GM20431 (cell line): ENCODE measurements around the gene DMD.

Experiments
- in situ Hi-C: fragments of 300-500 bp; cut with MseI, MboI; formaldehyde crosslinking; loops from one replicate; pipeline ENCODE4 v1.15.0; 2020; ENCODE audit warnings: low sequenced_read_pairs; ENCODE audit not compliant: unreplicated experiment

DMD gene

DNA sequence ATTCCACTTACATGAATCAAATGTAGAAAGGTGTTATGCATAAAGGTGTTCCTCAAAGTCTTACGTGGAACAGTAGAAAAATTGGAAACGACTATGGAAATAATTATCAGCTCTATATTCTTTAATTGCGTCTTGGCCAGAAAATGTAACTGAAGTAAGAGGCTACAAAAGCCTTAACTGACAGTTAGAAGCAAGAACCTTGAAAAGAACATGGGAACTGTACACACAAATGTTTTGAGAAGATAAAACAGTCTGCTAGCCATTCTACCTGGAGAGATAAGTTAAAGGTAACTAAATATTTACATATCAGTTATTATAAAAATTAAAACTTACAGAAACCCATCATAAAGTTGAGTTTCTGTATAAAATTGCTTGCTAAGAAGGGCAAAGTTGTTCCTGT, 1967.5 kb downstream of the DMD start:
- in situ Hi-C loops, result no loop called here

DNA sequence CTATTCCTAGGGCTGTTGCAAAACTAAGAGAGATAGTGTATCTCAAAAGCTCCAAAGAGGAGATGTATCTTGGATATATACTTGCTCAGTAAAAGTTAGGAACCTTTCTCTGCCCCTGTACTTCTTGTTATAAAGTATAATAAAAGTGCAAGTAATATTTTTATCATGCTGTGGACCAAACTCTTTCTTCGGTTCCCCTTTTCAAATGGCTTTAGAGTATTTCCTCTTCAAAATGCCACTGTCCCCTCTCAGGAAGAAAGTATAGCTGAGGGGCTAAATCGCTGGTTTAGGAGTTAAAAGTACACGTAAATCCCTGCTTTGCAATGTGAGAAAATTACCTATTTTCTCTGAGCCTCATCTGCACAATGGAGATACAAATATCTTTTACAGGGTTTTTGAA, 1970.4 kb downstream of the DMD start:
- in situ Hi-C loops, result no loop called here

DNA sequence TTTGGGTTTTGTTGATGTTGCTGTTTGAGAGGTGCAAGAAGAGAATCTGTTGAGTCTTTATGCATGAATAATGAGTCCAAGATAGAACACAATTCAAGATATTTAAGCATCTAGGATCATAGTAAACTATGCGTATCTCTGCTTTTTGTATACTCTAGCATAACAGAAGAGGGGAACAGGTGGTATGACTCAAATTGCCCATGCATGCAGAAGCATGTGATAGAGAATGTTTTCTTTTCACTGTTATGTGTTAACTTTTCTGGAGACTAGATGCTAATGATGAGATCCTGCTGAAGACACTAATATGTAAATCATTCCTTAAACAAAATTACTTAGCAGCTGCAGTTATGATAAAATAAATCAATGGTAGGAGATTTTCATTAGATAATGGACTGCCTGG, 1974.2 kb downstream of the DMD start:
- in situ Hi-C loops, result no loop called here

DNA sequence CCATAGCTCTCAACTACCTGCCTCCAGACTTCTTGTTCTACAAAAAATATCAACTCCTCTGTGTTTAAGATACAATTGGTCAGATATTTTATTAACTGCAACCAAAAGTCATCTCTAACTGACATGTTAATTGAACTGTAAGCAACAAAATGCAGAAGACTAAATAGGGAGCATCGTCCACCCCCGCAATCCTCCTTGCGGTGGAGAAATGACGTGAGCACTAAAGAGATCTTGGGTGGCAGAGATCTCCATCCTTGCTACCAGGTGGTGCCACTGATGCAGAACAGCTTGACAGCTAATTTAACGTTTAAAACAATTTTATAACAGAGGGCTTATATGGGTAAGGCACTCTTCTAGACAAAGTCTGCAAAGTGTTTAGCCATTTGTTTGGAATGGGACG, 1975.1 kb downstream of the DMD start:
- in situ Hi-C loops, result no loop called here

DNA sequence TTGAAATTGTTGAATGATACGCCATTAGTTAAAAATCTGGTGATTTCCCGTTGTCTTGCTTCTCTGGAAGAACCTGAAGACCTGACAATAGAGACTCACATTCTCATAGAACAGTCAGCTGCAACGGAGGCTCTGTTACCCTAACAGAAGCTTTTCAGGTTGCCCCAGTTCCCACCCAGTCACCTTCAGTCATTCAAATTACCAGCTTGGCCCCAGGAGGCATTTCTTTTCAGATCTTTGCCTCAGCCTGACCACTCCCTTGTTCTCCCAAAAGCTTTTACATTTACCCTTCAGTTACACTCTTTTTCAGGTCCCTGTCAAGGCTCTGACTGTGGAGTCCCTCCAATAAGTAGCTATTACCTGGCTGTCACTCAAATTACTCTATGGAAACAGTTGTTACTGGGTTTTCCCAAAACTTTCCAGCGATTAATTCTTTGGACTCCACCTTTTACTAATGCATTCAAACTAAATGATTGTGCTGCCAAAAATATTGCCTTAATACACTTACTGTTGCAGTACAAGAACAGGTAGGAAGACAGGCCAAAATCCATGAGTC, 1977.3 kb downstream of the DMD start:
- in situ Hi-C loops, result no loop called here

DNA sequence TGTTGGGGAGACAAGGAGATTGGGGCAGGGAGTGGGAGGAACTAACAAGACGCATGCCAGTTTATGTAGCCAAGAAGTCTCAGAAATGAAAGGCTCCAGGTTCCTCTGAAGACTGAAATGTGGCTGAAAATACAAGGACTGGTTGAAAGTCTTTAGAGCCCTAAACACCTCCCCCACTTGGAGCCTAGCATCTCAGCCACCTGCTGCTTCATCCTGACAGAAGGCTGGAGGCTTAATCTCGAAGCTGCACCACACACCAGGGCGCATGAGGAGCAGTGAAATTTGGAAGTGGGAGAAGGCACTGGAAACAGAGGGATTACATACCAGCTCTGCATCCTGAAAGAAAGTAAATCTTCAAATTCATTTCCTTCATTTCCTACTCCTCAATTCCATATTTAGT, 1978.8 kb downstream of the DMD start:
- in situ Hi-C loops, result no loop called here

DNA sequence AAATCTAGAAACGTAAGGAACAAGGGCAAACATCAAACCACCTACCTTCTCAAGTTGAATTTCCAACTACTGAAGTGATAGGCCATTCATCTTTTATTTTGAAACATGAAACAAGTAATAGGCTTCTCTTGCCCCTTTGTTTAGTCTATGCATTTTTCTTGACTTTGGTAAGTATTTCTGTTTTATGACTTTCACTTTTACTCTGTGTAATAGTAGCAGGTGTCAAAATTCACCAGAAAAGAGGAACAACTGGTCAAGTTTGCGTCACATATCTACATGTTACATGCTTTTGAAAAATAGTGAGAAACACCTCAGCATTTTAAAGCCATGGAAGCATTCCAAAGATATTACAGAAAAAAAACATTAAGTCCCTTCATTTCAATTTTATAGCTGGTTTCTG, 1982.4 kb downstream of the DMD start:
- in situ Hi-C loops, result no loop called here

DNA sequence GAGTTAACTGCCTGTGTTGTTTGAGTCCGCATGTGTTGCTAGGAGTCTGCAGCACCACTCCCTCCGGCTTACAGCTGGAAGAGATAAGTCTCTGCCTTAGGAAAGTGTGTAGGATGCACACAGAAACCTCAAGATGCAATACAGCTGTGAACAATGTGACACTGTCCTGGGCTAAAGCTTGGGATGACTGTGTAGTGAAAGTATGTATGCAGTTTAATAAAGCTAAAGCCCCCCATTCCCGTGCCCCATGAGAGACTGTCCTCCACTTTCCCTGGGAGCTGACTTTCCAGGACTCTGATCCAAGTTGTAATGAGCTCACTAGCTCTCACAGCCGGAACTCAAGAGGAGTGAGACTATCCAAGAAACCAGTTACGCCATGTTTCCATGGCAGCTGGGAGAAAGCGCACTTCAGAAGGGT, 1982.9 kb downstream of the DMD start:
- in situ Hi-C loops, result no loop called here

DNA sequence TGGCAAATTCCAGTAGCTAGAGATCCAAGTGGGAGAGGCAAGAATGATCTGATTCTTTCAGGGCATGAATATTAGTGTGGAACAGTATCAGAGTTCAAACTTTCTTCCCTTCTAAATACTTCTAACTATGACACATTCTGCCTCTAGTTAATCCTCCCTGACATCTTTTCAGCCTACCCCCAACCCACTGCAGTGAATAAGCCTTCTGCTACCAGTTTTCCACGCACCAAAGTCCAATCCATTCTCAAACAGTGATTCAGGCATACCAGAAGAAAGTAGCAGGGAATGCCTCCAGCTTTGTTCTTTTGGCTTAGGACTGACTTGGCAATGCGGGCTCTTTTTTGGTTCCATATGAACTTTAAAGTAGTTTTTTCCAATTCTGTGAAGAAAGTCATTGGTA, 1984.1 kb downstream of the DMD start:
- in situ Hi-C loops, result no loop called here

DNA sequence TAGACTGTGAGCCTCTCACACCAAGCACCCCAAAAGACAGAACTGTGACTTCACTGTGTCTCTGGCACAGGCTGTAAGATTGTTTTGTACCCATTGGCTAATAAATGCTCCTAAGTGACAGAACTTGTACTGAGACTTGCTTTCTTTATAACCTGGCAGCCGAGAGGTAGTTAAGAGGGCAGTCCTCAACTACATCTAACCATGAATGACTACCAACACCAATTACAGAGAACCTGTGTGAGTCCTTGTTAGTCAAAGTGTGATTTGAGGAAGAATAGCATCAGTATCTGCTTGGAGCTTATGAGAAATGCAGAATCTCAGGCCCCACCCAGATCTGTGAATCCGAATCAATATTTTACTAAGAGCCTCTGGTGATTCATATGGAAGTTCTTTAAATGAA, 1985.5 kb downstream of the DMD start:
- in situ Hi-C loops, result no loop called here

DNA sequence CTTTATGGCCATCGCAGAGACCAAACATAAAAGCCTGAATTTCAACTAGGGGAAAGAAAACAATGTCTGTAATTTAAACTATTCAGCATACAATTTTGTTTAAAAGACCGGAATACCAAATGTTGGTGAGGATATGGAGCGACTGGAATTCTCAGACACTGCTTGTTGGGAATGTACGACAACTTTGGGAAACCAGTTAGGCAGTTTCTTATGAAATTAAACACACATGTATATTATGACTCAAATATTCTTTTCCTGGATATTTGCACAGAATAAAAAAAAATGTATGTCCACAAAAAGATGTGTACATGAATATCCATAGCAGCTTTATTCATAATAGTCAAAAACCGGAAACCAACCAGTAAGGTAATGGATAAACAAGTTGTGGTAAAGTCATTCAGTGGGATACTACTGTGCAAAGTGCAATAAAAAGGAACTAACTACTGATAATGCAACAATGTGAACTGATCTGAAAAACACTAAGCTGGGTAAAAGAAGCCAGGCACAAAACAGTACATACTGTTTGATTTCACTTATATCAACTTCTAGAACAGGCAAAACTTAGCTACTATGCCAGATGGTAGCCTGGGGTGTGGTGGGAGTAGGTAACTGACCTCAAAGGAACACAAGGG, 1986.9 kb downstream of the DMD start:
- in situ Hi-C loops, result no loop called here

DNA sequence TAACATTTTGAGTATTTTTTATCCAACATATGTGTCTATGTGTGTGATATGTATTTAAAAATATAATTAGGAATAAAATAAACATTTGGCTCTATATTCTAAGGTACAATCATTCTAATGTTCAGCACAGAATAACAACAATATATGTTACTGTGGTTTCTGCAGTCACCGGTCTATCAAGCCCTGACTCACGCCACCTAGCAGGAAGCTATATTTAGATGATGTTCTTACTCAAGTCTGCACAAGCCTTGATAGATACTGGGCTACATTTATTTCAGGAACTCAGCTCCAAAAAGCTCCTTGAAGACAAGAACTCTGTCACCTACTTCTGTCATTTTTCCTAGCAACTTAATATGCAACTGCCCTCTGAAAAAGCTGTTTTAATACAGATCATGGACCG, 1987.5 kb downstream of the DMD start:
- in situ Hi-C loops, result no loop called here

DNA sequence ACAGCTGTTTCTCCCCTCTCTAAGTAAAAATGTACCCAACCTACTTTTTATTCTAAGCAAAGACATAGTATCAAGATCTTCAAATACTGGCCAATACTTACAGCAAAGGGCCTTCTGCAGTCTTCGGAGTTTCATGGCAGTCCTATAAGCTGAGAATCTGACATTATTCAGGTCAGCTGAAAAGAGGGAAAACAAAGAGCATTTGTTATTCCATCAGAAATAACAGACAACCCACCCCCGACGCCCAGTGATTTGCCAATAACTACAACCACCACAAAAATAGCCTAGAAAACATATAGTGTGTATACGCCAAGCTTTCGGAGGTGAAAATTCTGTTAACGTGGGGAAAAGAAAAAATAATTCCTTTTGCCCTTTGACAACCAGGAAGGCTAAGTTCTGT, 1988.4 kb downstream of the DMD start:
- in situ Hi-C loops, result no loop called here

DNA sequence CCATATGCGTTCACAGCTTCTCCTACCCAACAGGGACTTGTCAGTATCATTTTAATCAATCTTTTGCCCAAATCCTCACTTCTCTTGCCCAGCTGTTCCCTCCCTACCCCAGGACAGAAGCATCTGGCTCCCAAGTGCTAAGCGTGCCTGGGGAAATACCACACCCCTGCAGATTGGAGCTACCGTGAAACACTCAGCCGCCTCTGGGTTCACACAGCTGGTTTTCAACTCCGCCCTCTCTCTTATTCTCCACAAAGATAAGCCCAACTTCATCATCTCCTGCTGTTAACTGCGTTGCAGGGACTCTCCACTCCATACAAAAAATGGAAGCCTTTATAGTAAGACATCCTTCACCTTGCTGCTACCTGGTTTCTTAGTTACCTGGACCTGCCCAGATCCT, 1992.2 kb downstream of the DMD start:
- in situ Hi-C loops, result no loop called here

DNA sequence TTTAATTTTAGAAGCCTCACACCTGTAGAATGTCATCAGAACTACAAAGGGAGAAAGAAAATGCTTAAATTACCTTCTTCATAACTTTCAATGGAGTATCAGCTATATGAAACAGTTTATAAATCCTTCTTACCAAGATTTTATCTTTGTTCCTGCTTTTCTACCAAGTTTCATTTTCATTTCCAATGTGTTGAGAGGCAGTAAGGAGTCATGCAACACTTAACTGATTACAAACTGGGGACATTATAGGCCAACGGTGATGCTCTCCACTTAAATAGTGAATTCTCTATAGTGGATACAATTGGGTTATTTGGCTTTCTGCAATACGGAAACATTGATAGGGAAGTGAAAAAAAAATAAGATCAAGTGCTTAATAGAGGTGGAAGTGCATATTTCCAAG, 1994.3 kb downstream of the DMD start:
- in situ Hi-C loops, result no loop called here

DNA sequence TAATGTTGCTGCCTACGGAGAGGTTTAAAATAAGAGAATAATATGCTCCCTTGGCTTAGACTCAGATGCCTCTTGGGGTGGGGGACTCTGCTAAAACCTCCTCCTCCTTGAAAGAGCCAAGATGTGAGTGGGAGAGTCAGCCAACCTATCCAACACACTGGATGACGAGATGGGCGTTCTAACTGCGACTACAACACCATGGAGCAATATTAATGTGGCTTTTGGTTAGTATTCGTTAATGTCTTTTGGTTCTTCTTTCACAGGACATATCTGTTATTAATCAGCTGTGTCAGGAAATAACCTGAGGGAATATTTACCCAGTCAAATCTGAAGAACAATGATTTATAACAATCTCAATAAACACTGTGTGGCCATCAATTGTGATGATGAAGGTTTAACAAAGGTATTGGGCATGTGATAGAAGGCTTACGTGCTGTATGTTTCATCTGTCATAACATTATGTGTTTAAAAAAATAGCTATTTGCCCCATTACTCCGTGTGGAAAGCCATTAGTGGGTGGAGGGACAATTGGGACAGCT, 1996.0 kb downstream of the DMD start:
- in situ Hi-C loops, result no loop called here

DNA sequence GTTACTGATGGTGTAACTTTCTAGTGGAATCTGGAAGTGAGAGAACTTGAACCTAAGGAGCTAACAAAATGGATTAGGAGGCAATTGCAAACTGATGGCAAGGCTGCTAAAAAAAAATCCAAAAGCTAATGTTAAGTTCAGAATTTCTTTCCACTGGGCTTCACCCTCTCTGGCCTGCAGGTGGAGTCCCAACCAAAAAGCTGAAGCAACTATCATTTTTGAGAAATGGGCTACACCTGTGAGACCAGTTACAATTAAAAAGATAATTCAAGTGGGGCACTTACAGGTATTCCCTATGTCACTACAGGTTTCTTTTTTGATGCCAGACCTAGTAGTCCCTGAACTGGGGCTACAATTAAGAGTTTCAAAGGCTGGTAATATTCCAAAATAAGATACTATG, 1997.4 kb downstream of the DMD start:
- in situ Hi-C loops, result no loop called here

DNA sequence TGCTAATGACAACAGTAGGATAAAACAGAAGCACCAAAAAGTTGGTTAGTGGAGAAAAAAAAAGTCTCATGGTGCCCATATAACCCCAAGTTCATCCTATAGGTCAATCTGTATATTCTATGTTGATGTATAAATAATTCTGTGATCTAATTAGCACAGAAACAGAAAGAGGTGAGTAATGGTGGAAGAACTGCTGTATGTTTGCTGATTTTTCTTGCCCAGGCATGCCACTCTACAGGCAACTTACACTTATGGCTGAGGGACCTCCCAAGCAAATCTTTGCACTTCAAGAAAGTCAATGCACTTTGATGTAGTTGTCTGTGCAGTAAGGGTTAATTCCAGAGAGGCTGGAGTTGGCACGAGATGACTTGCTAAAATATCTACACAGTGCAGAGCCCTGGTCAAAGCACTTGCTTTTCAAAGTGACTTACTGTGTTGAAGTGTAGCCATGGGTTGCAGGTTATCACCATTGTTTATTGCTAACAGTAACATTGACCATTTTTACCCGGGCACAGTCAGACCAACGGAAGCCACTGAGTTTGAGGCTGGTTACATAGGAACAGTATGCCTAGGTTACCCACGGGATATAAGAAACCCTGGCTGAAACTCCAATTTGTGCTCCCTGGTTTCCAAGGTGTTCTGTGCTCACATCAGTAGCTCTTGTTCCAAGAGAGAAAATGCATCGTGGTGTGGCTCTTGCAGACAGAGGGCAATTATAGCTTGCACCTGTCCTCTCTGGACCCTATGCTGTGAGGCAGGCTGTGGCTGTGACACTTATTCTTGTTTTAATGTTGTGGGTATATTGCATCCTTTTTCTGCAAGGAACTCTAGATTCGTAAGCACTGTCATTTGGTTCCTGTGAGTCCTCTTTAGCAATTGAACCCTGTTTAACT, 1998.2 kb downstream of the DMD start:
- in situ Hi-C loops, result no loop called here

DNA sequence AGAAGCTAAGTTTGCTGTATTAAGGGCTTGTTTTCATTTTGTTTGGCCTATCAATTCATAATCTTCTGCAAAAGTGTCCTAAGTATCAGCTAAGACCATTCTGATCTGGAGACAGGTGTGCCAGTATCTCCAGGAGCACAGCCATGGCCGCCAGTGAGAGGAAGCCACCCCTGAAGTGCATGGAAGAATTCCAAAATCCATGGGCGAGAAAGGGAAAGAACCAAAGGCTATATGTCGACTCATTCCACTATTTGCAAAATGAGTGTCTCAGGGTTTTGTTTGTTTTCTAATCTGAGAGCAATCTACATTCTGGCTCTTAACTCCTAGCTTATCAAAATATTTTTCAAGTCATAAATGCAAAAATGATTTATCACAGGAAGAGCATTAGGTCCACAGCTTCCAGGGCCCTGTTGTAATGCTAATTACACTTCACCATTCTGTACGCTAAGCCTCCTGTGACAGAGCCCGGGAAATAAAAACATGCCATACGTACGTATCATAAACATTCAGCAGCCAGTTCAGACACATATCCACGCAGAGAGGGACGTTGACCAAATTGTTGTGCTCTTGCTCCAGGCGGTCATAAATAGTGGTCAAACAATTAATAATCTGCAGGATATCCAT, 2002.2 kb downstream of the DMD start:
- in situ Hi-C loops, result no loop called here

DNA sequence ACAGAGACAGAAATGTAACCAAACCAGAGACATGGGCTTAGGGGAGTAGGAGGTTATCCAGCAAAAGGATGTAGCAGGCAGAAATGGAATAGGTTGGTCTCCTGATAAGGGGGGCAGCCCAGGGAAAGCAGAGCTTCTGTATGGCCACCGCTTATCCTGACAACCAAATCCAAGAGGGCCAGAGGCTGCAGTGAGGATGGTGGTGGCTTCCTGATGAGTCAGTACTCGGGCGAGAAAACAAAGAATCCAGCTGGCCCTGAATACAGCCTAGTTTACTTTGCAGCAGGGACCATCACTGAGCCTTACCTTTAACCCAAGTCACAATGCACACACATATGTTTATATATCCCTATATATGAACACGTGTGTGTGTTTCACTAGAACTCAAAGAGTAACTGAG, 2009.8 kb downstream of the DMD start:
- in situ Hi-C loops, result no loop called here

DNA sequence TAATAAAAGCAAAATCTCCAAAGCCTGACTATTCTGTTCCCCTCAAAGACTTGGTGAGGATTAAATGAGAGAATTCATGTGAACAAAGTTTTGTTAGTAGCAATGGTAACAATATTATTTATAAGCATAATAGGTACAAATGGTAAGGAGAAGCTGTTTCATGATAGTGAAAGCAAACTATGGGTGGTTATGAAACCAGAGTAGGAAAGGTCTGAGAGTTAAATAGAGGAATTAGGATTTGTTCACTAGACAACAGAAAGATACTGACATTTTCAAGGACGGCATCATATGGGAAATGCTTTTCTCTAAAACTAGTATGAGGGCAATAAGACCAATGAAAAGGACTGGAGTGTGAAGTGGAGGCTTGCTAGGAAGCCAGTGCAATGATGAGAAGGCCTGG, 2010.9 kb downstream of the DMD start:
- in situ Hi-C loops, result no loop called here
